Endodermal cell (in vitro differentiated cells): ENCODE data around the gene PLEKHM3. TPM values are rescaled to one million over a fixed set of nuclear protein-coding genes. Genes with fewer than 3 reads are reported as not detected.

Source experiments
- DNase-seq: peaks from one replicate; pipeline ENCODE4 v3.0.0-alpha.2; 2017
- H3K27ac ChIP-seq: 2 replicates; pipeline ENCODE4 v1.5.1; 2013; ENCODE audit warnings: mild to moderate bottlenecking, low read depth, low read length, moderate library complexity
- H3K27me3 ChIP-seq: 2 replicates; pipeline ENCODE4 v1.6.1; 2013; ENCODE audit warnings: mild to moderate bottlenecking, low read length, moderate library complexity; ENCODE audit not compliant: insufficient read depth, control insufficient read depth, poor library complexity, severe bottlenecking
- H3K36me3 ChIP-seq: 2 replicates; pipeline ENCODE4 v1.7.0; 2013; ENCODE audit warnings: mild to moderate bottlenecking, low read length, moderate library complexity; ENCODE audit not compliant: control insufficient read depth, insufficient read depth
- H3K4me1 ChIP-seq: one replicate; pipeline ENCODE4 v1.7.0; 2013; ENCODE audit warnings: low read length; ENCODE audit not compliant: control insufficient read depth, insufficient read depth
- H3K4me3 ChIP-seq: 2 replicates; pipeline ENCODE4 v1.5.1; 2013; ENCODE audit warnings: mild to moderate bottlenecking, low read length, moderate library complexity
- H3K9ac ChIP-seq: 2 replicates; pipeline ENCODE4 v1.6.1; 2013; ENCODE audit warnings: mild to moderate bottlenecking, low read length, moderate library complexity; ENCODE audit not compliant: poor library complexity, severe bottlenecking; ENCODE audit errors: extremely low read depth
- H3K9me3 ChIP-seq: 2 replicates; pipeline ENCODE4 v1.6.1; 2013; ENCODE audit warnings: mild to moderate bottlenecking, low read length, moderate library complexity; ENCODE audit not compliant: control insufficient read depth
- H3K27ac Mint-ChIP-seq: 2 replicates; pipeline ENCODE4 v1.8.0; 2020; ENCODE audit warnings: mixed read lengths
- H3K27me3 Mint-ChIP-seq: 2 replicates; pipeline ENCODE4 v1.8.0; 2021; ENCODE audit warnings: mild to moderate bottlenecking, mixed read lengths; ENCODE audit not compliant: insufficient read depth
- H3K36me3 Mint-ChIP-seq: 2 replicates; pipeline ENCODE4 v1.8.0; 2020; ENCODE audit warnings: low read depth, mixed read lengths
- H3K4me1 Mint-ChIP-seq: 2 replicates; pipeline ENCODE4 v1.8.0; 2020; ENCODE audit warnings: mixed read lengths
- H3K4me3 Mint-ChIP-seq: 2 replicates; pipeline ENCODE4 v1.8.0; 2020; ENCODE audit warnings: mild to moderate bottlenecking, moderate library complexity, mixed read lengths
- H3K9me3 Mint-ChIP-seq: 2 replicates; pipeline ENCODE4 v1.8.0; 2020; ENCODE audit warnings: mild to moderate bottlenecking, mixed read lengths
- CTCF ChIP-seq: fragments of 200-600 bp; sonication (generic); conservative IDR thresholded peaks from 2 replicates; pipeline ENCODE4 v1.5.0; 2021; ENCODE audit warnings: antibody characterized with exemption, mild to moderate bottlenecking
- WGBS, 2 experiments: methylation state at CpG; one replicate each; pipeline versions ENCODE4 v1.1.5 to v1.1.7; 2013; ENCODE audit warnings: missing lambda C conversion rate in 2 of 2, mixed read lengths in 1 of 2; ENCODE audit not compliant: insufficient coverage in 1 of 2, insufficient read length in 1 of 2; 5-methylcytosine and 5-hydroxymethylcytosine counted together
- total RNA-seq, 2 donors: library from RNA; stranded (reverse); fragmentation: NEBNext Ultra II Directional in 1 of 2; extraction: Animal tissue kit (Norgen Biotek cat#: 25700) in 1 of 2; gene quantifications; 2 replicates in 1 of 2; 3 replicates in 1 of 2; pipeline ENCODE4 v1.2.1, GENCODE V29; 2021

PLEKHM3 gene
- total RNA-seq, 2 donors from 2014 or later = 13.3 to 17.9 TPM

DNA sequence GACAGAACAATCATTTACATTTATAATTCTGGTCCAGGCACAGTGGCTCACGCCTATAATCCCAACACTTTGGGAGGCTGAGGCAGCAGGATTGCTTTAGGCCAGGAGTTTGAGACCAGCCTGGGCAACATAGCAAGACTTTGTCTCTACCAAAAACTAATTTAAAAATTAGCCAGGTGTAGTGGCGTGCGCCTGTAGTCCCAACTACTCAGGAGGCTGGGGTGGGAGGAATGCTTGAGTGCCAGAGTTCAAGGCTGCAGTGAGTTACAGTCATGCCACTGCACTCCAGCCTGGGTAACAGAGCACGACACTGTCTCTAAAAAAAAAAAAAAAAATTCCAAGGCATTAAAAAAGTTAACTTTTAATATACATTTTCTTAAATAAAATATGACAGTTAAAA is 88.1 kb downstream of the PLEKHM3 start:
- Mint-ChIP-seq H3K4me3 (no peak overlapping the region), H3K4me1 (peaks cover 39% of the 10 kb centered on the region), H3K27ac (no peak overlapping the region), H3K36me3 (peaks cover 6% of the 10 kb centered on the region), H3K9me3 (no peaks in the 10 kb centered on the region), H3K27me3 (no peaks in the 10 kb centered on the region)
- Histone ChIP-seq H3K36me3 (no peaks in the 10 kb centered on the region), H3K9me3 (no peaks in the 10 kb centered on the region), H3K27me3 (no peaks in the 10 kb centered on the region), H3K4me1 (peaks cover 10% of the 10 kb centered on the region), H3K9ac (no peak overlapping the region), H3K4me3 (no peak overlapping the region), H3K27ac (no peak overlapping the region)
- no peak for DNase-seq
- no peak for TF ChIP-seq CTCF
- WGBS, 2 experiments = 89 to 92% methylated on average over 3 of the region's 4 CpGs

- Mint-ChIP-seq H3K36me3 (no peaks in the 10 kb centered on the region), H3K27ac (no peak overlapping the region), H3K27me3 (no peaks in the 10 kb centered on the region), H3K4me1 (peaks cover 39% of the 10 kb centered on the region), H3K4me3 (no peak overlapping the region), H3K9me3 (no peaks in the 10 kb centered on the region)
- no peaks in the 10 kb centered on the region for H3K36me3 ChIP-seq
- H3K9ac ChIP-seq = no peak overlapping the region
- H3K4me3 ChIP-seq = no peak overlapping the region
- H3K4me1 ChIP-seq = peaks cover 10% of the 10 kb centered on the region
- H3K27me3 ChIP-seq = no peaks in the 10 kb centered on the region
- 89% methylated on average over 1 of the region's 1 CpG; no CpG with 5 or more reads in 1 of the 2 experiments for WGBS, 2 experiments
- no peaks in the 10 kb centered on the region for H3K9me3 ChIP-seq
- no peak overlapping the region for H3K27ac ChIP-seq
- no peak for DNase-seq
- TF ChIP-seq CTCF = no peak
These were observed 88.9 kb downstream of the PLEKHM3 start for GRCh38 chr2:207936380-207936779.

DNA sequence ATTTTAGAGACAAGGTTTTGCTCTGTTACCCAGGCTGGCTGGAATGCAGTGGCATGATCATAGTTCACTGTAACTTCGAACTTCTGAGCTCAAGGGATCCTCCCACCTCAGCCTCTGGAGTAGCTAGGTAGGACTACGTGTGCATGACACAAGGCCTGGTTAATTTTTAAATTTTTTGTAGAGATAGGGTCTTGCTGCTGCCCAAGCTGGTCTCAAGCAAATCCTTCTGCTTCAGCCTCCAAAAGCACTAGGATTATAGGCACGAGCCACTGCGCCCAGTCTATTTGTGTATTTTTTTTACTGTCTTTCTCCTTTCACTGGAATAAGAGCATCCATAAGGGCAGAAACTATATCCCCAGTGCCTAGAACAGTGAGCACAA is 89.3 kb downstream of the PLEKHM3 start:
- Mint-ChIP-seq H3K4me3 (no peak overlapping the region), H3K27ac (no peak overlapping the region), H3K4me1 (peaks cover 42% of the 10 kb centered on the region), H3K36me3 (peaks cover under 1% of the 10 kb centered on the region), H3K9me3 (no peaks in the 10 kb centered on the region), H3K27me3 (no peaks in the 10 kb centered on the region)
- Histone ChIP-seq H3K4me3 (no peak overlapping the region), H3K9ac (no peak overlapping the region), H3K27me3 (no peaks in the 10 kb centered on the region), H3K36me3 (no peaks in the 10 kb centered on the region), H3K27ac (no peak overlapping the region), H3K4me1 (peaks cover 10% of the 10 kb centered on the region), H3K9me3 (no peaks in the 10 kb centered on the region)
- no peak for TF ChIP-seq CTCF
- WGBS, 2 experiments = 94% methylated on average over 2 to 4 of the region's 4 CpGs
- DNase-seq = no peak
